ENCODE data around the gene SLC25A13.

SLC25A13 gene

DNA sequence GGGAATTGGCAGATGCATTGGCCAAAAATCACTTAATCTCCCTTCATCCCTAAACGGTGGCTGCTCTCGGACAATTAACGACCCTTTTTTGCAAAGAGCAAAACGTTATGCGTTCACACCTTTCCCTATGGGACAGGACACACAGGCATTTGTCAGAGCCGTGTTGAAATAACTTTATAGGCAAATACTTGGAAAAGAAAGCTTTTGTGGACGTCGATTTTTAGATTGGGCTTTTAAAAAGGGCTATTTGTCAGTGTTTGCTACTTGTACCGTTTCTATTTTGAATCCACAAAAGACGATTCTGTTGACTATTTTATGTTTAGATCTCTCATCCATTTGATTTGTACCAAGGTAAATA is 245.6 kb downstream of the SLC25A13 start:
- no peaks in the 10 kb centered on the region for H3K9me3 ChIP-seq (ENCODE audit: control insufficient read depth in 5 of 5, low read length in 5 of 5)
- peaks cover 0 to 13% (median 7%) of the 10 kb centered on the region in 5 donors for H3K27me3 ChIP-seq (ENCODE audit: control insufficient read depth in 5 of 5, insufficient read depth in 4 of 5, low read length in 5 of 5)
- peaks cover 0 to 11% (median 10%) of the 10 kb centered on the region in 5 donors for H3K4me1 ChIP-seq (ENCODE audit: control insufficient read depth in 5 of 5, insufficient read depth in 5 of 5, low read length in 5 of 5)
- no peak overlapping the region for H3K9ac ChIP-seq (ENCODE audit: low read length in 5 of 5)
- no peak overlapping the region for H3K27ac ChIP-seq (ENCODE audit: low read depth, low read length)
- no peaks in the 10 kb centered on the region for H3K36me3 ChIP-seq (ENCODE audit: control insufficient read depth in 5 of 5, insufficient read depth in 5 of 5, low read length in 5 of 5)
- peak overlapping the region; percentile 31 to 69 (median 63) for H3K4me3 ChIP-seq (ENCODE audit: low read depth in 1 of 5, low read length in 5 of 5)

GRCh38 chr7:96075510-96076349 is 246.2 kb downstream of the SLC25A13 start:
- peaks cover 0 to 11% (median 10%) of the 10 kb centered on the region in 5 donors for H3K4me1 ChIP-seq (ENCODE audit: control insufficient read depth in 5 of 5, insufficient read depth in 5 of 5, low read length in 5 of 5)
- H3K9ac ChIP-seq (ENCODE audit: low read length in 5 of 5) = peak overlapping the region in 1 of 5 donors; percentile 3
- no peaks in the 10 kb centered on the region for H3K36me3 ChIP-seq (ENCODE audit: control insufficient read depth in 5 of 5, insufficient read depth in 5 of 5, low read length in 5 of 5)
- H3K27me3 ChIP-seq (ENCODE audit: control insufficient read depth in 5 of 5, insufficient read depth in 4 of 5, low read length in 5 of 5) = peaks cover 0 to 13% (median 7%) of the 10 kb centered on the region in 5 donors
- peak overlapping the region; percentile 57 to 78 (median 68) for H3K4me3 ChIP-seq (ENCODE audit: low read depth in 1 of 5, low read length in 5 of 5)
- H3K27ac ChIP-seq (ENCODE audit: low read depth, low read length) = no peak overlapping the region
- no peaks in the 10 kb centered on the region for H3K9me3 ChIP-seq (ENCODE audit: control insufficient read depth in 5 of 5, low read length in 5 of 5)

DNA sequence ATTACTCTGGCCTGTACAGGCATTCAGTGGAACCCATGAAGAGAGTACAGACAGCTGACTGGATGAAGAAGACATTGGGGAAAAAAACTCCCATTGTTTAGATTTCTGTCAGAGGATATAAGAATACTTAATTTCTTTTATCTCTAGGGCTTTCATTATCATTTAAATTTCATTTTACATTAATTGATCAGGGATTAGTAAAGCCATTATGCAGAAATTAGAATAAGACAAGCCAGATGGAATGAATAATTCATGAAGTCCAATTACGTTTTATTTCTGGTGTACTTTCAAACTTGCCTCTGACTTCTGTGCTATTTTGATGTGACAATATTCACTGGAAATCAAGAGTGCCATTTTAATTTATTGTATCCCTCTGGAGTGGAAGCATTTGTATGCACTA is 247.0 kb downstream of the SLC25A13 start:
- Histone ChIP-seq H3K27ac (ENCODE audit: low read depth, low read length) (no peak overlapping the region), H3K36me3 (ENCODE audit: control insufficient read depth in 5 of 5, insufficient read depth in 5 of 5, low read length in 5 of 5) (no peaks in the 10 kb centered on the region), H3K27me3 (ENCODE audit: control insufficient read depth in 5 of 5, insufficient read depth in 4 of 5, low read length in 5 of 5) (peaks cover 0 to 13% (median 7%) of the 10 kb centered on the region in 5 donors), H3K4me3 (ENCODE audit: low read depth in 1 of 5, low read length in 5 of 5) (no peak overlapping the region), H3K4me1 (ENCODE audit: control insufficient read depth in 5 of 5, insufficient read depth in 5 of 5, low read length in 5 of 5) (peaks cover 0 to 11% (median 10%) of the 10 kb centered on the region in 5 donors), H3K9me3 (ENCODE audit: control insufficient read depth in 5 of 5, low read length in 5 of 5) (no peaks in the 10 kb centered on the region), H3K9ac (ENCODE audit: low read length in 5 of 5) (no peak overlapping the region)

Data from subcutaneous abdominal adipose tissue (tissue), 5 donors.